Stimulated activated CD4-positive, alpha-beta T cell treated with anti-CD3 and anti-CD28 coated beads, Interleukin-15, amount 100 ng/mL, for 24 hours (primary cell): ENCODE results near the gene RMI2.

ENCODE experiments used
- DNase-seq: peaks from one replicate; pipeline ENCODE4 v3.0.0-alpha.2; 2020

RMI2 gene

GRCh38 chr16:11386791-11387546 lies 41.7 kb downstream of the RMI2 start:
- DNase-seq = peak; percentile 16

GRCh38 chr16:11389083-11389482 lies 43.8 kb downstream of the RMI2 start:
- DNase-seq = no peak

- no peak for DNase-seq
Observed at GRCh38 chr16:11389631-11390565, 44.6 kb downstream of the RMI2 start.

- no peak for DNase-seq
Observed at GRCh38 chr16:11390573-11391495, 45.6 kb downstream of the RMI2 start.

GRCh38 chr16:11391576-11391975 lies 46.3 kb downstream of the RMI2 start:
- DNase-seq = no peak

- no peak for DNase-seq
Observed at GRCh38 chr16:11392041-11392581, 46.9 kb downstream of the RMI2 start.

- no peak for DNase-seq
Observed at GRCh38 chr16:11393366-11393765, 48.1 kb downstream of the RMI2 start.

GRCh38 chr16:11393861-11394592 lies 48.8 kb downstream of the RMI2 start:
- DNase-seq = no peak

- no peak for DNase-seq
Observed at GRCh38 chr16:11394593-11394960, 49.3 kb downstream of the RMI2 start.

GRCh38 chr16:11395008-11395948 lies 50.0 kb downstream of the RMI2 start:
- DNase-seq = no peak

- no peak for DNase-seq
Observed at GRCh38 chr16:11395949-11396240, 50.6 kb downstream of the RMI2 start.

- peak; percentile 78 for DNase-seq
Observed at GRCh38 chr16:11396241-11397048, 51.2 kb downstream of the RMI2 start.

- no peak for DNase-seq
Observed at GRCh38 chr16:11398136-11398535, 52.9 kb downstream of the RMI2 start.

- no peak for DNase-seq
Observed at GRCh38 chr16:11398851-11399250, 53.6 kb downstream of the RMI2 start.

GRCh38 chr16:11399261-11399831 lies 54.1 kb downstream of the RMI2 start:
- no peak for DNase-seq

GRCh38 chr16:11400076-11400475 lies 54.8 kb downstream of the RMI2 start:
- DNase-seq = no peak
